HepG2 (cell line): ENCODE results near the gene XCL2. TPM values are rescaled to one million over a fixed set of nuclear protein-coding genes. Genes with fewer than 3 reads are reported as not detected.

Experiments used
- ATAC-seq: fragments of 200-7000 bp; cut with Tn5 transposase; 3 replicates; pipeline ENCODE4 v1.9.1; 2020; ENCODE audit warnings: mild to moderate bottlenecking, moderate library complexity
- BruUV-seq: library from RNA; stranded (reverse); fragments of 400-500 nt; replicated peaks from 2 replicates; lab custom pipeline; 2021; lab: Mats Ljungman, UMichigan
- CTCF ChIA-PET: fragments of 300-600 bp; formaldehyde crosslinking; extraction: SDS; loops from one replicate; lab custom pipeline; 2021; ENCODE audit warnings: low total read pairs, inconsistent platforms, low intra/inter-chr PET ratio; lab: Yijun Ruan, JAX
- POLR2A ChIA-PET: fragments of 350-600 bp; sonication (Branson Sonifier 250); formaldehyde crosslinking; loops from one replicate; lab custom pipeline; 2020; ENCODE audit warnings: antibody characterized with exemption, inconsistent platforms; lab: Yijun Ruan, JAX
- DNase-seq: peaks from one replicate; pipeline ENCODE4 v3.0.0-alpha.2; 2015; ENCODE audit warnings: low spot score
- FAIRE-seq: peaks from 3 replicates; lab custom pipeline; 2011; peaks lifted over from hg19 to GRCh38; lab: Jason Lieb, UNC
- H2AFZ ChIP-seq: one replicate; pipeline ENCODE4 v1.6.1; 2011; ENCODE audit warnings: low read length, inconsistent platforms
- H3K27ac ChIP-seq: fragments of 300-600 bp; 3 replicates; pipeline ENCODE4 v1.8.0; 2011; ENCODE audit warnings: mixed run types, mild to moderate bottlenecking, mixed read lengths, low read length, inconsistent platforms; ENCODE audit not compliant: insufficient read depth; ENCODE audit errors: extremely low read length
- H3K27me3 ChIP-seq, 2 experiments: fragments of 200-600 bp in 1 of 2; 2 replicates in 1 of 2; 3 replicates in 1 of 2; pipeline versions ENCODE4 v1.6.0 to v1.8.0; 2011; ENCODE audit warnings: low read length in 2 of 2, mild to moderate bottlenecking in 2 of 2, moderate library complexity in 2 of 2, inconsistent platforms in 1 of 2; ENCODE audit not compliant: insufficient read depth in 2 of 2, control insufficient read depth in 1 of 2
- H3K36me3 ChIP-seq, 2 experiments: fragments of 200-600 bp in 1 of 2; replicated peaks in 1 of 2; 2 replicates in 1 of 2; 3 replicates in 1 of 2; pipeline versions ENCODE4 v1.5.1 to v1.8.0; 2011; ENCODE audit warnings: low read length in 2 of 2, inconsistent platforms in 1 of 2; ENCODE audit not compliant: insufficient read depth in 2 of 2, control insufficient read depth in 1 of 2
- H3K4me1 ChIP-seq: 2 replicates; pipeline ENCODE4 v1.5.1; 2012; ENCODE audit warnings: low read length, inconsistent platforms; ENCODE audit not compliant: insufficient read depth
- H3K4me2 ChIP-seq: 2 replicates; pipeline ENCODE4 v1.6.0; 2011; ENCODE audit warnings: low read depth, low read length, inconsistent platforms
- H3K4me3 ChIP-seq, 3 experiments: fragments of 200-600 bp in 1 of 3; sonication (generic), shearing (Covaris generic) in 1 of 3; replicated peaks in 1 of 3; 2 replicates each; pipeline ENCODE4 v1.5.1; 2011 to 2016; ENCODE audit warnings: low read length in 3 of 3, inconsistent platforms in 2 of 3, low read depth in 2 of 3, mild to moderate bottlenecking in 2 of 3, control low read depth in 1 of 3, mixed read lengths in 1 of 3; ENCODE audit not compliant: insufficient read depth in 1 of 3
- H3K79me2 ChIP-seq: one replicate; pipeline ENCODE4 v1.6.1; 2011; ENCODE audit warnings: low read length, inconsistent platforms; ENCODE audit not compliant: insufficient read depth
- H3K9ac ChIP-seq: 2 replicates; pipeline ENCODE4 v1.6.0; 2011; ENCODE audit warnings: mild to moderate bottlenecking, low read depth, low read length, inconsistent platforms; ENCODE audit not compliant: insufficient read depth
- H3K9me3 ChIP-seq: 2 replicates; pipeline ENCODE4 v1.5.1; 2012; ENCODE audit warnings: mild to moderate bottlenecking, low read length
- H4K20me1 ChIP-seq: 2 replicates; pipeline ENCODE4 v1.6.0; 2011; ENCODE audit warnings: inconsistent platforms, mild to moderate bottlenecking, low read length, moderate library complexity; ENCODE audit not compliant: insufficient read depth
- BCL6 ChIP-seq: IDR thresholded peaks from 2 replicates; pipeline ENCODE4 v1.6.1; 2016; ENCODE audit warnings: missing genetic modification reagents, missing compliant biosample characterization
- CENPX ChIP-seq: sonication (generic); formaldehyde crosslinking; IDR thresholded peaks from 2 replicates; pipeline ENCODE4 v1.9.0; 2021; ENCODE audit warnings: mild to moderate bottlenecking, missing genetic modification reagents, moderate library complexity
- EP300 ChIP-seq, 3 experiments: sonication (generic) in 1 of 3; formaldehyde crosslinking in 1 of 3; IDR thresholded peaks; 2 replicates each; pipeline versions ENCODE4 v1.5.1 to v1.6.1; 2011 to 2020; ENCODE audit warnings: low read depth in 2 of 3, low read length in 2 of 3, borderline replicate concordance in 1 of 3, improper control_type of control experiment in 1 of 3, mild to moderate bottlenecking in 1 of 3, missing genetic modification reagents in 1 of 3, moderate library complexity in 1 of 3
- IKZF5 ChIP-seq: IDR thresholded peaks from 2 replicates; pipeline ENCODE4 v1.6.1; 2018; ENCODE audit warnings: missing genetic modification reagents, mild to moderate bottlenecking, missing compliant biosample characterization
- JARID2 ChIP-seq: sonication (generic); formaldehyde crosslinking; IDR thresholded peaks from 2 replicates; pipeline ENCODE4 v1.8.1; 2023; ENCODE audit warnings: missing genetic modification reagents, inconsistent platforms; ENCODE audit not compliant: insufficient replicate concordance
- MAFG ChIP-seq: sonication (generic); formaldehyde crosslinking; IDR thresholded peaks from 2 replicates; pipeline ENCODE4 v1.5.1; 2020; ENCODE audit warnings: mild to moderate bottlenecking, missing genetic modification reagents
- MEIS2 ChIP-seq: sonication (generic); formaldehyde crosslinking; IDR thresholded peaks from 2 replicates; pipeline ENCODE4 v1.9.0; 2021; ENCODE audit warnings: mild to moderate bottlenecking, missing genetic modification reagents
- TAF1 ChIP-seq: sonication (generic); formaldehyde crosslinking; IDR thresholded peaks from 2 replicates; pipeline ENCODE4 v1.4.0; 2020; ENCODE audit warnings: missing genetic modification reagents
- THAP11 ChIP-seq: IDR thresholded peaks from 2 replicates; pipeline ENCODE4 v1.6.1; 2016; ENCODE audit warnings: missing biosample characterization, missing genetic modification reagents
- USF2 ChIP-seq, 2 experiments: sonication (generic) in 1 of 2; formaldehyde crosslinking in 1 of 2; IDR thresholded peaks; 2 replicates each; pipeline versions ENCODE4 v1.5.1 to v1.6.1; 2011 to 2020; ENCODE audit warnings: borderline replicate concordance in 1 of 2, low read depth in 1 of 2, low read length in 1 of 2, mild to moderate bottlenecking in 1 of 2, missing genetic modification reagents in 1 of 2, moderate library complexity in 1 of 2
- ZFYVE20 ChIP-seq: sonication (generic); formaldehyde crosslinking; IDR thresholded peaks from 2 replicates; pipeline ENCODE4 v1.8.0; 2023; ENCODE audit warnings: low read depth, mild to moderate bottlenecking, moderate library complexity, missing genetic modification reagents, borderline replicate concordance
- ZNF260 ChIP-seq: sonication (generic); formaldehyde crosslinking; IDR thresholded peaks from 2 replicates; pipeline ENCODE4 v1.4.0; 2020; ENCODE audit warnings: missing genetic modification reagents, low read depth, mild to moderate bottlenecking, borderline replicate concordance
- ZNF30 ChIP-seq: sonication (generic); formaldehyde crosslinking; IDR thresholded peaks from 2 replicates; pipeline ENCODE4 v1.5.0; 2020; ENCODE audit warnings: mild to moderate bottlenecking, missing genetic modification reagents
- ZNF558 ChIP-seq: sonication (generic); formaldehyde crosslinking; IDR thresholded peaks from 2 replicates; pipeline ENCODE4 v1.9.0; 2022; ENCODE audit warnings: mild to moderate bottlenecking, missing genetic modification reagents, borderline replicate concordance
- ZNF629 ChIP-seq: sonication (generic); formaldehyde crosslinking; conservative IDR thresholded peaks from 2 replicates; pipeline ENCODE4 v1.5.0; 2020; ENCODE audit warnings: missing genetic modification reagents
- ZNF670 ChIP-seq: sonication (generic); formaldehyde crosslinking; IDR thresholded peaks from 2 replicates; pipeline ENCODE4 v1.8.0; 2022; ENCODE audit warnings: mild to moderate bottlenecking, missing genetic modification reagents, borderline replicate concordance
- ZNF761 ChIP-seq: sonication (generic); formaldehyde crosslinking; conservative IDR thresholded peaks from 2 replicates; pipeline ENCODE4 v1.4.0; 2020; ENCODE audit warnings: mild to moderate bottlenecking, missing genetic modification reagents
- ZNF841 ChIP-seq: sonication (generic); formaldehyde crosslinking; IDR thresholded peaks from 2 replicates; pipeline ENCODE4 v1.8.1; 2023; ENCODE audit warnings: missing genetic modification reagents, borderline replicate concordance
- WGBS: methylation state at CpG from one replicate; pipeline ENCODE4 v1.1.6; 2017; ENCODE audit warnings: low lambda C conversion rate; 5-methylcytosine and 5-hydroxymethylcytosine counted together
- in situ Hi-C: cut with HindIII; loops from 2 replicates; pipeline ENCODE4 v1.10.0; 2017; ENCODE audit warnings: low pct_unique_long_range_greater_than_20kb; ENCODE audit not compliant: extremely low pct_ligation_motif_present
- intact Hi-C: fragments of 100-400 bp; cut with micrococcal nuclease; formaldehyde crosslinking; loops from one replicate; pipeline ENCODE4 v1.10.0; 2022; ENCODE audit not compliant: unreplicated experiment
- polyA plus RNA-seq, 8 experiments: library from polyadenylated mRNA; depleted of rRNA in 3 of 8; stranded (reverse) in 7 of 8; unstranded in 1 of 8; fragments of >200 nt; fragmentation: Illumina TruSeq in 4 of 8; extraction: Trizol in 4 of 8; gene quantifications; 2 replicates each; pipeline versions ENCODE4 v1.2.1 to v1.2.3, GENCODE V29; 2011 to 2016; ENCODE audit warnings: low read depth in 4 of 8, missing spikeins in 1 of 8, mixed read lengths in 1 of 8; ENCODE audit not compliant: insufficient read depth in 1 of 8
- total RNA-seq, 5 experiments: library from RNA; depleted of rRNA; stranded (reverse); fragments of >200 nt; fragmentation: Illumina TruSeq; extraction: Trizol; gene quantifications; 2 replicates each; pipeline ENCODE4 v1.2.3, GENCODE V29; 2016; ENCODE audit warnings: low read depth in 1 of 5

The XCL2 gene
- total and polyA plus RNA-seq, 2 of the 13 experiments (the other 11 are each of a cell fraction or from before 2014, with no cell fraction given) = 0.50 TPM; not detected in 1

- in situ Hi-C loops (no loop called here), intact Hi-C loops (no loop called here)
- DNase-seq (no peak), FAIRE-seq (no peak), ATAC-seq (no peak)
- Histone ChIP-seq H4K20me1 (no peaks in the 10 kb centered on the region), H3K9me3 (no peaks in the 10 kb centered on the region), H3K27me3 (no peaks in the 10 kb centered on the region), H3K4me3 (no peak overlapping the region), H3K36me3 (no peaks in the 10 kb centered on the region), H3K4me2 (no peak overlapping the region), H2AFZ (no peak overlapping the region), H3K27ac (peak overlapping the region; percentile 51), H3K4me1 (peaks cover 55% of the 10 kb centered on the region), H3K9ac (0 out of 2 replicates have a peak overlapping the region, but pooled peaks have one; percentile 14), H3K79me2 (peaks cover 2% of the 10 kb centered on the region)
- TF ChIP-seq ZNF629 (CRISPR knock-in tag) (no peak), ZNF30 (CRISPR knock-in tag) (no peak), ZNF761 (CRISPR knock-in tag) (no peak), MEIS2 (CRISPR knock-in tag) (no peak), ZNF558 (CRISPR knock-in tag) (no peak), TAF1 (no peak), MAFG (CRISPR knock-in tag) (no peak), CENPX (CRISPR knock-in tag) (no peak), BCL6 (peak; percentile 39; the same call in 1 of the 2 replicates), ZNF260 (CRISPR knock-in tag) (no peak), JARID2 (CRISPR knock-in tag) (no peak), USF2 (IDR thresholded peaks at IDR 0.05; ENCODE audit: low read depth, low read length) (no peak), USF2 (CRISPR knock-in tag; IDR thresholded peaks at IDR 0.05; ENCODE audit: borderline replicate concordance) (no peak), EP300 (IDR thresholded peaks at IDR 0.05; ENCODE audit: low read depth in 2 of 2, low read length in 2 of 2) (peak in 1 of 2 experiments; percentile 31; a peak in 2 of 4 replicates), EP300 (CRISPR knock-in tag; IDR thresholded peaks at IDR 0.05; ENCODE audit: borderline replicate concordance) (no peak), IKZF5 (CRISPR knock-in tag) (no peak), ZNF841 (CRISPR knock-in tag) (no peak), ZNF670 (no peak), ZFYVE20 (CRISPR knock-in tag) (no peak), THAP11 (CRISPR knock-in tag) (peak; percentile 1; the same call in 1 of the 2 replicates)
- POLR2A ChIA-PET = no interaction called here
- BruUV-seq = no TSS peak
- 34% methylated on average over 1 of the region's 1 CpG for WGBS
- CTCF ChIA-PET = no interaction called here
Observed at GRCh38 chr1:168550971-168551370, 7.2 kb upstream of the XCL2 start.
